ENCODE data around the gene PIK3C2B. TPM values are rescaled to one million over a fixed set of nuclear protein-coding genes. Genes with fewer than 3 reads are reported as not detected.

PIK3C2B gene
- total and polyA plus RNA-seq, 8 donors = 26.5 to 46.9 (median 38.3) TPM

DNA sequence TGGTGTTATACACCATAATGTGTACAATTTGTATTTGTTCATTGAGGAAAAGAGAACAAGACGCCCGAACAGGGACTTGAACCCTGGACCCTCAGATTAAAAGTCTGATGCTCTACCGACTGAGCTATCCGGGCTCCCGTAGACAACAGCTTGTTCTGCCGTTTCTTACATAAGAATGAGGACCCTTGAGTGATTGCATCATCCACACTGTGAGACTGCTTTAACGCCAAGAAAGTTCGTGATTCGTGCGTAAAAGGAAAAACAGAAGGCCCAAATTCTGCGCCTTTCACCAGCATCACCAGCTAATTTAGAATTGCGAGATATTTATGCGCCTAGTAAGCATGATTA lies 12.3 kb upstream of the PIK3C2B start:
- Histone ChIP-seq H3K27me3 (no peaks in the 10 kb centered on the region), H3K4me3 (peak overlapping the region; percentile 39 to 59), H3K27ac (peak overlapping the region; percentile 83 to 89), H3K4me1 (peaks cover 0 to 24% of the 10 kb centered on the region in 2 donors), H3K36me3 (no peaks in the 10 kb centered on the region), H3K9me3 (no peaks in the 10 kb centered on the region)
- TF ChIP-seq, protein P1, sequence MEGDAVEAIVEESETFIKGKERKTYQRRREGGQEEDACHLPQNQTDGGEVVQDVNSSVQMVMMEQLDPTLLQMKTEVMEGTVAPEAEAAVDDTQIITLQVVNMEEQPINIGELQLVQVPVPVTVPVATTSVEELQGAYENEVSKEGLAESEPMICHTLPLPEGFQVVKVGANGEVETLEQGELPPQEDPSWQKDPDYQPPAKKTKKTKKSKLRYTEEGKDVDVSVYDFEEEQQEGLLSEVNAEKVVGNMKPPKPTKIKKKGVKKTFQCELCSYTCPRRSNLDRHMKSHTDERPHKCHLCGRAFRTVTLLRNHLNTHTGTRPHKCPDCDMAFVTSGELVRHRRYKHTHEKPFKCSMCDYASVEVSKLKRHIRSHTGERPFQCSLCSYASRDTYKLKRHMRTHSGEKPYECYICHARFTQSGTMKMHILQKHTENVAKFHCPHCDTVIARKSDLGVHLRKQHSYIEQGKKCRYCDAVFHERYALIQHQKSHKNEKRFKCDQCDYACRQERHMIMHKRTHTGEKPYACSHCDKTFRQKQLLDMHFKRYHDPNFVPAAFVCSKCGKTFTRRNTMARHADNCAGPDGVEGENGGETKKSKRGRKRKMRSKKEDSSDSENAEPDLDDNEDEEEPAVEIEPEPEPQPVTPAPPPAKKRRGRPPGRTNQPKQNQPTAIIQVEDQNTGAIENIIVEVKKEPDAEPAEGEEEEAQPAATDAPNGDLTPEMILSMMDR (IDR thresholded peaks at IDR 0.05) = no peak
- intact Hi-C loops (cut with DNase I) = loop anchor here in 1 of 2 donors (10.0 kb wide), 1 partner anchor 62 kb away; no protein-coding TSS in a partner anchor
- DNase-seq = peak in 3 of 4 donors; percentile 68 to 95 (median 95)
- peak; percentile 72 for ATAC-seq

DNA sequence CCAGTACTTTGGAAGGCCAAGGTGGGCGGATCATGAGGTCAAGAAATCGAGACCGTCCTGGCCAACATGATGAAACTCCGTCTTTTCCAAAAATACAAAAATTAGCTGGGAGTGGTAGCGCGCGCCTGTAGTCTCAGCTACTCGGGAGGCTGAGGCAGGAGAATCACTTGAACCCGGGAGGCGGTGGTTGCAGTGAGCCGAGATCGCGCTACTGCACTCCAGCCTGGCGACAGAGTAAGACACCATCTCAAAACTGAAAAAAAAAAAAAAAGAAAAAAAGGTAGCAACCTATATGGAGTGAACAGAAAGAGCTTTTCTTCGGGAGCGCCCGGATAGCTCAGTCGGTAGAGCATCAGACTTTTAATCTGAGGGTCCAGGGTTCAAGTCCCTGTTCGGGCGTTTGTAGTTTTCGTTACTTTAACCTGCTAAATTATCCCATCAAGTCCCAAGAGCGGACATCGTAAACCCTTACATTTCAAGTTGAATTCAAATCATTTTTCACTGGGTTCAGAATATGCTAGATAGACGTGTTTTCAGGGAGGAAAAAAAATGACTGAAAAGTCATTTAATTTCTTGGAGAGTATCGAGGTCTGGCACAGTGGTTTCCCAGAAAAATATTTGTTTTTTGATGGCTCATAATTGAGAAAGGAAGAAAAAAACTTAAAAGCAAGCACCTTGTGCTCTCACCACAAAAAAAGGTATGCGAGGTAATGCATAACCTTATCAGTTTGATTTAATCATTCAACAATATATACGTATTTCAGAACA lies 11.8 kb upstream of the PIK3C2B start:
- H3K9me3 ChIP-seq = no peaks in the 10 kb centered on the region
- DNase-seq = peak; percentile 56 to 81 (median 75)
- no peaks in the 10 kb centered on the region for H3K27me3 ChIP-seq
- H3K27ac ChIP-seq = peak overlapping the region; percentile 83 to 89
- peaks cover 0 to 22% of the 10 kb centered on the region in 2 donors for H3K4me1 ChIP-seq
- no peaks in the 10 kb centered on the region for H3K36me3 ChIP-seq
- intact Hi-C loops (cut with DNase I) = loop anchor here in 1 of 2 donors (10.0 kb wide), 1 partner anchor 62 kb away; no protein-coding TSS in a partner anchor
- peak; percentile 85 for ATAC-seq
- peak overlapping the region; percentile 39 to 59 for H3K4me3 ChIP-seq
- TF ChIP-seq, protein P1 (IDR thresholded peaks at IDR 0.05) = no peak

DNA sequence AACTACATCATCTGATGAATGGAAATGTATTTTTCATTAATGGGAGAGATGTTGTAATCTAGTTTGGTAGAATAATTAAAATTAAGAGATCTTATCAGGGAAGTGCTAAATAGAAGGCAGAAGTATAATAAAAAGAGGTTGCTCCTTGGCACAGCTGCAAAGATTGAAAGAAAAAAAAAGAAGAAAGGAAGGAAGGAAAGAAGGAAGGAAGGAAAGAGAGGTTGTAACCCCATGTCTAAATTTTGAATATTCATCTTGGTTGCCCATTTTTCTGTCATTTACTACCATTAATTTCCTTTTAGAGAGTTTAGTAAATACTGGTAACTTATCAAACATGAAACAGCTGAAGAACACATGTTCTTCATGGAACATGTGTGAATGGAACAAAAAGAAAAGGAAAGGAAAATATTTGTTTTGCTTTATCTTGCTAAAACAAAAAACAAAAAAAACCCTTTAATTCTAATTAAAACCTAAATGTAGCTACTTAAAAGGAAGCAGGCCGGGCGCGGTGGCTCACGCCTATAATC lies 11.1 kb upstream of the PIK3C2B start:
- Histone ChIP-seq H3K4me3 (peak overlapping the region; percentile 39 to 59), H3K27me3 (no peaks in the 10 kb centered on the region), H3K9me3 (no peaks in the 10 kb centered on the region), H3K27ac (peak overlapping the region; percentile 83 to 89), H3K4me1 (peaks cover 0 to 22% of the 10 kb centered on the region in 2 donors), H3K36me3 (no peaks in the 10 kb centered on the region)
- DNase-seq (no peak), ATAC-seq (no peak)
- TF ChIP-seq, protein P1 (IDR thresholded peaks at IDR 0.05) = no peak
- intact Hi-C loops (cut with DNase I) = loop anchor here in 1 of 2 donors (10.0 kb wide), 1 partner anchor 61 kb away; no protein-coding TSS in a partner anchor

DNA sequence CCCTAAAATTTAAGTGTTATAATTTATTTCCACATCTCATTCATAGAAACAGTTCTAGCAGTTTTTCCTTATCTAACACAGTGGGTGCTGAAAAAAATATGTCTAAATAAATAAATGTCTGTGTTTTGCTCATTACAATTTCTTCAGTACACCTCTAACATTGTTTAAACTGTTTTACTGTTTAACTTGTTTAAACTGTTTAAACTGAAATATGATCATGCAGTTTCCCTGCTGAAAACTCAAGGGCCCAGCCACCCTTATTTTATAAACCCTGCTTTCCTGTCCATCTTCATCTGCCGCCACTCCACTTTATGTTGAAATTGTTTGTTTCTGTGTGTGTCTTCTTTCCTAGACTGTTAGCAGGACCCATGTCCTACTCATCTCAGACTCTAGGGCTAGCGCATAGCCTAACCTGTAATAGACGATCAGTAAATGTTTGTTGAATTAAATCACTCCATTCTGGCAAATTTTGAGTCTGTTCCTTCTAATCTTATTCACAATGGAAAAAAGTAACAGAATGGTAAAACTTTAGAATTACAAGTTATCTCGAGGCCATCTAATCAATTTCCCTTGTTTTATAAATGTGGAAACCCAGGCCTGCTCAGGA lies 9.4 kb upstream of the PIK3C2B start:
- intact Hi-C loops (cut with DNase I) = loop anchor here (5.0 to 10.0 kb wide), 3 partner anchors 57 to 72 kb away; no protein-coding TSS in a partner anchor
- no peak for DNase-seq
- Histone ChIP-seq H3K9me3 (no peaks in the 10 kb centered on the region), H3K27me3 (no peaks in the 10 kb centered on the region), H3K4me3 (no peak overlapping the region), H3K4me1 (peaks cover 0 to 26% of the 10 kb centered on the region in 2 donors), H3K36me3 (no peaks in the 10 kb centered on the region), H3K27ac (no peak overlapping the region)
- TF ChIP-seq, protein P1 (IDR thresholded peaks at IDR 0.05) = no peak
- ATAC-seq = no peak

Measured in left lung (tissue), 10 donors.